SK-N-SH treated with all-trans-retinoic acid at 6 μM for 48 hours (cell line): ENCODE measurements around the gene PDE1A.

ENCODE experiments used
- ATAC-seq: fragments of 200-7000 bp; cut with Tn5 transposase; 3 replicates; pipeline ENCODE4 v1.9.1; 2020; ENCODE audit warnings: mild to moderate bottlenecking, moderate library complexity
- ARNTL ChIP-seq: fragments of 450-650 bp; formaldehyde crosslinking; IDR thresholded peaks from 2 replicates; pipeline ENCODE4 v1.5.0; 2020; ENCODE audit warnings: low read depth, mild to moderate bottlenecking, moderate library complexity, borderline replicate concordance
- BACH2 ChIP-seq: fragments of 250-450 bp; sonication (Bioruptor Pico); IDR thresholded peaks from 2 replicates; pipeline ENCODE4 v1.9.0; 2021; ENCODE audit warnings: mild to moderate bottlenecking, borderline replicate concordance
- CREB5 ChIP-seq: fragments of 250-450 bp; sonication (Bioruptor Pico); IDR thresholded peaks from 2 replicates; pipeline ENCODE4 v1.5.1; 2020; ENCODE audit warnings: low read depth, mild to moderate bottlenecking, moderate library complexity
- CSDC2 ChIP-seq: fragments of 250-450 bp; sonication (Bioruptor Pico); IDR thresholded peaks from 2 replicates; pipeline ENCODE4 v1.5.0; 2020; ENCODE audit warnings: mild to moderate bottlenecking, moderate library complexity
- CSRNP3 ChIP-seq: fragments of 250-450 bp; sonication (Bioruptor Pico); IDR thresholded peaks from 2 replicates; pipeline ENCODE4 v1.5.1; 2021; ENCODE audit warnings: mild to moderate bottlenecking, moderate library complexity
- ESRRG ChIP-seq: fragments of 250-450 bp; sonication (Bioruptor Pico); IDR thresholded peaks from 2 replicates; pipeline ENCODE4 v1.6.1; 2021; ENCODE audit warnings: mild to moderate bottlenecking
- GLIS3 ChIP-seq: fragments of 250-450 bp; sonication (Bioruptor Pico); IDR thresholded peaks from 2 replicates; pipeline ENCODE4 v1.5.0; 2020; ENCODE audit warnings: mild to moderate bottlenecking, moderate library complexity
- ISL1 ChIP-seq: fragments of 250-450 bp; sonication (Bioruptor Pico); IDR thresholded peaks from 2 replicates; pipeline ENCODE4 v2.1.2; 2022; ENCODE audit warnings: mild to moderate bottlenecking, moderate library complexity
- OSR1 ChIP-seq: fragments of 250-450 bp; sonication (Bioruptor Pico); IDR thresholded peaks from 2 replicates; pipeline ENCODE4 v1.8.0; 2022; ENCODE audit warnings: moderate library complexity, mild to moderate bottlenecking, inconsistent platforms
- PATZ1 ChIP-seq: fragments of 250-450 bp; sonication (Bioruptor Pico); IDR thresholded peaks from 2 replicates; pipeline ENCODE4 v1.8.0; 2020; ENCODE audit warnings: mild to moderate bottlenecking, moderate library complexity, borderline replicate concordance
- POU6F1 ChIP-seq: fragments of 250-450 bp; sonication (Bioruptor Pico); IDR thresholded peaks from 2 replicates; pipeline ENCODE4 v1.8.0; 2021; ENCODE audit warnings: low read depth, mild to moderate bottlenecking, moderate library complexity, borderline replicate concordance
- PPARA ChIP-seq: fragments of 250-450 bp; sonication (Bioruptor Pico); IDR thresholded peaks from 2 replicates; pipeline ENCODE4 v1.5.0; 2020; ENCODE audit warnings: mild to moderate bottlenecking, borderline replicate concordance
- RARB ChIP-seq: fragments of 250-450 bp; sonication (Bioruptor Pico); IDR thresholded peaks from 2 replicates; pipeline ENCODE4 v1.8.0; 2021; ENCODE audit warnings: mild to moderate bottlenecking, moderate library complexity
- SNAI2 ChIP-seq: fragments of 250-450 bp; sonication (Bioruptor Pico); IDR thresholded peaks from 2 replicates; pipeline ENCODE4 v1.5.0; 2020; ENCODE audit warnings: mild to moderate bottlenecking, moderate library complexity
- TOX ChIP-seq: fragments of 250-450 bp; sonication (Bioruptor Pico); IDR thresholded peaks from 2 replicates; pipeline ENCODE4 v1.8.0; 2021; ENCODE audit warnings: mild to moderate bottlenecking, moderate library complexity, borderline replicate concordance
- ZC3H10 ChIP-seq: fragments of 250-450 bp; sonication (Bioruptor Pico); IDR thresholded peaks from 2 replicates; pipeline ENCODE4 v1.5.1; 2021; ENCODE audit warnings: mild to moderate bottlenecking, moderate library complexity
- ZFP3 ChIP-seq: fragments of 250-450 bp; sonication (Bioruptor Pico); IDR thresholded peaks from 2 replicates; pipeline ENCODE4 v1.5.0; 2020; ENCODE audit warnings: mild to moderate bottlenecking, moderate library complexity
- ZFP30 ChIP-seq: fragments of 450-650 bp; formaldehyde crosslinking; IDR thresholded peaks from 2 replicates; pipeline ENCODE4 v1.5.0; 2022; ENCODE audit warnings: mild to moderate bottlenecking, moderate library complexity
- ZNF565 ChIP-seq: fragments of 450-650 bp; formaldehyde crosslinking; conservative IDR thresholded peaks from 2 replicates; pipeline ENCODE4 v1.5.0; 2020; ENCODE audit warnings: low read depth, mild to moderate bottlenecking, moderate library complexity
- ZNF70 ChIP-seq: fragments of 450-650 bp; formaldehyde crosslinking; IDR thresholded peaks from 2 replicates; pipeline ENCODE4 v1.5.0; 2020; ENCODE audit warnings: mild to moderate bottlenecking, moderate library complexity
- ZNF8 ChIP-seq: fragments of 450-650 bp; formaldehyde crosslinking; IDR thresholded peaks from 2 replicates; pipeline ENCODE4 v1.5.0; 2020; ENCODE audit warnings: mild to moderate bottlenecking, moderate library complexity

Gene PDE1A

GRCh38 chr2:182181381-182181780 lies 245.5 kb downstream of the PDE1A start:
- TF ChIP-seq ZC3H10 (CRISPR knock-in tag) = no peak
- TF ChIP-seq RARB (CRISPR knock-in tag) = no peak
- TF ChIP-seq ARNTL = no peak
- no peak for TF ChIP-seq ZNF8 (CRISPR knock-in tag)
- no peak for TF ChIP-seq GLIS3
- TF ChIP-seq, all 23 proteins: peak for 0
- no peak for ATAC-seq

- ATAC-seq = no peak
- TF ChIP-seq ESRRG (CRISPR knock-in tag) (no peak), PPARA (CRISPR knock-in tag) (no peak), ZFP3 (CRISPR knock-in tag) (no peak), BACH2 (CRISPR knock-in tag) (no peak), ZNF565 (CRISPR knock-in tag) (no peak), CSRNP3 (CRISPR knock-in tag) (no peak), ZC3H10 (CRISPR knock-in tag) (no peak), ZFP30 (CRISPR knock-in tag) (no peak), GLIS3 (no peak), PATZ1 (CRISPR knock-in tag) (no peak), OSR1 (CRISPR knock-in tag) (no peak), TOX (no peak), CSDC2 (CRISPR knock-in tag) (no peak)
- TF ChIP-seq, all 23 proteins: peak for 0
These were observed 247.7 kb downstream of the PDE1A start for GRCh38 chr2:182179176-182179575.

GRCh38 chr2:182173944-182174622 lies 252.8 kb downstream of the PDE1A start:
- ATAC-seq = no peak
- no peak for TF ChIP-seq PATZ1 (CRISPR knock-in tag)
- no peak for TF ChIP-seq ZNF565 (CRISPR knock-in tag)
- TF ChIP-seq SNAI2 (CRISPR knock-in tag) = no peak
- TF ChIP-seq CREB5 (CRISPR knock-in tag) = no peak
- TF ChIP-seq CSRNP3 (CRISPR knock-in tag) = no peak
- no peak for TF ChIP-seq TOX
- no peak for TF ChIP-seq ESRRG (CRISPR knock-in tag)
- no peak for TF ChIP-seq POU6F1 (CRISPR knock-in tag)
- no peak for TF ChIP-seq ISL1 (CRISPR knock-in tag)
- no peak for TF ChIP-seq ZNF8 (CRISPR knock-in tag)
- TF ChIP-seq OSR1 (CRISPR knock-in tag) = no peak
- no peak for TF ChIP-seq RARB (CRISPR knock-in tag)
- TF ChIP-seq CSDC2 (CRISPR knock-in tag) = no peak
- TF ChIP-seq PPARA (CRISPR knock-in tag) = no peak
- no peak for TF ChIP-seq ZNF70 (CRISPR knock-in tag)
